Loucy (cell line): ENCODE data around the gene ACSS3.

Experiments
- H2AFZ ChIP-seq: fragments of 200-600 bp; sonication (generic); 2 replicates; pipeline ENCODE4 v1.6.0; 2016; ENCODE audit warnings: antibody characterized with exemption, mild to moderate bottlenecking, low read length, moderate library complexity
- H3F3A ChIP-seq: fragments of 200-600 bp; 2 replicates; pipeline ENCODE4 v1.6.0; 2016; ENCODE audit warnings: antibody characterized with exemption, low read depth, mild to moderate bottlenecking
- H3K27me3 ChIP-seq: fragments of 200-600 bp; sonication (generic); 2 replicates; pipeline ENCODE4 v1.6.1; 2014; ENCODE audit warnings: low read length, mild to moderate bottlenecking; ENCODE audit not compliant: insufficient read depth, poor library complexity, severe bottlenecking
- H3K36me3 ChIP-seq: fragments of 200-600 bp; sonication (generic); 2 replicates; pipeline ENCODE4 v1.6.1; 2016; ENCODE audit warnings: low read length; ENCODE audit not compliant: insufficient read depth
- H3K4me1 ChIP-seq: fragments of 200-600 bp; sonication (generic); 2 replicates; pipeline ENCODE4 v1.5.1; 2014; ENCODE audit warnings: low read length, mild to moderate bottlenecking; ENCODE audit not compliant: insufficient read depth, poor library complexity, severe bottlenecking
- H3K4me2 ChIP-seq: fragments of 200-600 bp; sonication (generic); 2 replicates; pipeline ENCODE4 v1.6.0; 2014; ENCODE audit warnings: antibody characterized with exemption, low read length, low read depth, mild to moderate bottlenecking; ENCODE audit not compliant: poor library complexity, severe bottlenecking
- H3K4me3 ChIP-seq: fragments of 200-600 bp; sonication (generic); 2 replicates; pipeline ENCODE4 v1.5.1; 2014; ENCODE audit warnings: low read length, mild to moderate bottlenecking, mixed read lengths; ENCODE audit not compliant: poor library complexity, severe bottlenecking
- H3K79me2 ChIP-seq: fragments of 200-600 bp; sonication (generic); 2 replicates; pipeline ENCODE4 v1.6.1; 2014; ENCODE audit warnings: low read length; ENCODE audit not compliant: insufficient read depth
- H3K9ac ChIP-seq: fragments of 200-600 bp; sonication (generic); 2 replicates; pipeline ENCODE4 v1.6.0; 2014; ENCODE audit warnings: mild to moderate bottlenecking, low read depth, low read length, moderate library complexity; ENCODE audit not compliant: poor library complexity, severe bottlenecking
- H3K9me2 ChIP-seq: fragments of 200-600 bp; sonication (generic); replicated peaks from 2 replicates; pipeline ENCODE4 v1.6.1; 2016; ENCODE audit warnings: low read depth, low read length, mixed read lengths
- H3K9me3 ChIP-seq: fragments of 200-600 bp; sonication (generic); 2 replicates; pipeline ENCODE4 v1.6.1; 2014; ENCODE audit warnings: mild to moderate bottlenecking, antibody characterized with exemption, low read length, low read depth; ENCODE audit not compliant: insufficient read depth
- H4K20me1 ChIP-seq: fragments of 200-600 bp; sonication (generic); 2 replicates; pipeline ENCODE4 v1.6.0; 2014; ENCODE audit warnings: antibody characterized with exemption, low read length, mild to moderate bottlenecking; ENCODE audit not compliant: insufficient read depth, poor library complexity, severe bottlenecking
- CTCF ChIP-seq: fragments of 200-600 bp; sonication (generic); conservative IDR thresholded peaks from 2 replicates; pipeline ENCODE4 v1.5.1; 2014; ENCODE audit warnings: mild to moderate bottlenecking, antibody characterized with exemption, low read length
- EZH2phosphoT487 ChIP-seq: fragments of 200-600 bp; IDR thresholded peaks from 2 replicates; pipeline ENCODE4 v1.6.1; 2018; ENCODE audit warnings: antibody characterized with exemption, mild to moderate bottlenecking, moderate library complexity, borderline replicate concordance

The ACSS3 gene

DNA sequence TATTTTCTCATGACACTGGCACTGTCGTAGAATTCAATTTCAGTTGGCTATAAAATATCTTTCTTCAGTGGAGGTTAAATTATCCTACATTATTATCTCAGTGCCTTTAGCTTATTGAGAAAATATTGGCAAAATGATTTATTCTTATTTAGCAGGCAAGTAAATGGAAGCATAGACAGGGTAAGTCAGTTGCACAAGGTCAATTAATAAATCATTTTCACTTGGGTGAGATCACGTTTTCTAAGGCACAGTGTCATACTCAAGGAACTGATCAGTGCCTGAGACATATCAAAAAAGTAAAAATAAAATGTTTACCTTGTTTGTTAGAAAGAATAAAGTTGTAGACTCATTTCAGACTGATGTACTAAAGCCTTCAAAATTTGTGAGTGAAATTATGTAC lies 95.0 kb downstream of the ACSS3 start:
- TF ChIP-seq CTCF (no peak), EZH2phosphoT487 (no peak)
- Histone ChIP-seq H3K27me3 (no peaks in the 10 kb centered on the region), H2AFZ (no peak overlapping the region), H3K4me2 (no peak overlapping the region), H3K4me3 (no peak overlapping the region), H3K79me2 (no peaks in the 10 kb centered on the region), H3K9me2 (no peaks in the 10 kb centered on the region), H3K9ac (no peak overlapping the region), H4K20me1 (no peaks in the 10 kb centered on the region), H3K9me3 (no peaks in the 10 kb centered on the region), H3F3A (no peaks in the 10 kb centered on the region), H3K4me1 (no peaks in the 10 kb centered on the region), H3K36me3 (no peaks in the 10 kb centered on the region)

DNA sequence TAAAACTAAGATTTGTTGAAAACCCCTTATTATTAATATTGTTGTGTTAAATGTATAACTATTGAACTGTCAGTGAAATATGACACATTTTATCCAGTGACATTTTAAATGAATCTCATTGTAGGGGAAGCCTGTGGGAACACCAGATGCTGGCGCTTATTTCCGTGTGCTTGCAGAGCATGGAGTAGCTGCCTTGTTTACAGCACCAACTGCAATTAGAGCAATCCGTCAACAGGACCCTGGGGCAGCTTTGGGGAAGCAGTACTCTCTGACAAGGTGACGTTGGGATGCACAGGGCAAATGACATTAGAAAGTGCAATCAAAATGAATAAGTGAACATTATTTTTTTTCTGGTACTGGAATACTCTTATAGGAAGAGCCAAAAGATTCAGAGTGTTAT lies 96.8 kb downstream of the ACSS3 start:
- H3K27me3 ChIP-seq, result no peaks in the 10 kb centered on the region
- no peaks in the 10 kb centered on the region for H3K9me2 ChIP-seq
- no peak for TF ChIP-seq EZH2phosphoT487
- TF ChIP-seq CTCF, result no peak
- no peak overlapping the region for H2AFZ ChIP-seq
- no peaks in the 10 kb centered on the region for H3K4me1 ChIP-seq
- no peak overlapping the region for H3K4me3 ChIP-seq
- H3K9ac ChIP-seq, result no peak overlapping the region
- no peaks in the 10 kb centered on the region for H3K36me3 ChIP-seq
- no peak overlapping the region for H3K4me2 ChIP-seq
- H4K20me1 ChIP-seq, result no peaks in the 10 kb centered on the region
- no peaks in the 10 kb centered on the region for H3K9me3 ChIP-seq
- no peaks in the 10 kb centered on the region for H3K79me2 ChIP-seq
- no peaks in the 10 kb centered on the region for H3F3A ChIP-seq

GRCh38 chr12:81176796-81177195 lies 98.9 kb downstream of the ACSS3 start:
- Histone ChIP-seq H3K36me3 (no peaks in the 10 kb centered on the region), H3K9ac (no peak overlapping the region), H4K20me1 (no peaks in the 10 kb centered on the region), H3K4me2 (no peak overlapping the region), H3F3A (no peaks in the 10 kb centered on the region), H3K4me1 (no peaks in the 10 kb centered on the region), H3K79me2 (no peaks in the 10 kb centered on the region), H3K9me2 (no peaks in the 10 kb centered on the region), H3K4me3 (no peak overlapping the region), H2AFZ (no peak overlapping the region), H3K27me3 (no peaks in the 10 kb centered on the region), H3K9me3 (no peaks in the 10 kb centered on the region)
- TF ChIP-seq CTCF (no peak), EZH2phosphoT487 (no peak)
